HG03439 (cell line): ENCODE data around the gene RSU1.

ENCODE experiments used
- ATAC-seq: cut with Tn5 transposase; IDR thresholded peaks from one replicate; pipeline ENCODE4 v1.9.1; 2021; ENCODE audit warnings: mild to moderate bottlenecking, moderate library complexity; ENCODE audit not compliant: unreplicated experiment

The RSU1 gene

GRCh38 chr10:16822726-16823360 lies 5.6 kb upstream of the RSU1 start:
- ATAC-seq, result no peak

- no peak for ATAC-seq
Measured at GRCh38 chr10:16822027-16822426, 4.8 kb upstream of the RSU1 start.

- no peak for ATAC-seq
Measured at GRCh38 chr10:16820421-16820820, 3.2 kb upstream of the RSU1 start.

GRCh38 chr10:16820018-16820417 lies 2.8 kb upstream of the RSU1 start:
- ATAC-seq, result no peak

GRCh38 chr10:16819436-16819835 lies 2.2 kb upstream of the RSU1 start:
- ATAC-seq, result no peak

GRCh38 chr10:16819026-16819425 lies 1.8 kb upstream of the RSU1 start:
- no peak for ATAC-seq

GRCh38 chr10:16816830-16817124 lies 447 bp downstream of the RSU1 start:
- ATAC-seq, result no peak

- no peak for ATAC-seq
Measured at GRCh38 chr10:16816171-16816570, 1.1 kb downstream of the RSU1 start.

- ATAC-seq, result no peak
Measured at GRCh38 chr10:16814012-16814411, 3.2 kb downstream of the RSU1 start.

- ATAC-seq, result no peak
Measured at GRCh38 chr10:16812676-16813075, 4.5 kb downstream of the RSU1 start.

GRCh38 chr10:16811765-16812164 lies 5.5 kb downstream of the RSU1 start:
- no peak for ATAC-seq

GRCh38 chr10:16811292-16811691 lies 5.9 kb downstream of the RSU1 start:
- ATAC-seq, result no peak

GRCh38 chr10:16809074-16809718 lies 8.0 kb downstream of the RSU1 start:
- ATAC-seq, result peak; percentile 80

GRCh38 chr10:16804123-16804522 lies 13.1 kb downstream of the RSU1 start:
- no peak for ATAC-seq

- no peak for ATAC-seq
Measured at GRCh38 chr10:16803464-16803863, 13.8 kb downstream of the RSU1 start.

GRCh38 chr10:16799621-16800020 lies 17.6 kb downstream of the RSU1 start:
- ATAC-seq, result peak; percentile 60

- ATAC-seq, result no peak
Measured at GRCh38 chr10:16798571-16798970, 18.7 kb downstream of the RSU1 start.

- ATAC-seq, result no peak
Measured at GRCh38 chr10:16795410-16796073, 21.7 kb downstream of the RSU1 start.

GRCh38 chr10:16794005-16794404 lies 23.2 kb downstream of the RSU1 start:
- no peak for ATAC-seq

GRCh38 chr10:16792675-16793074 lies 24.5 kb downstream of the RSU1 start:
- ATAC-seq, result no peak

GRCh38 chr10:16789765-16790164 lies 27.5 kb downstream of the RSU1 start:
- ATAC-seq, result no peak

- ATAC-seq, result no peak
Measured at GRCh38 chr10:16789261-16789660, 28.0 kb downstream of the RSU1 start.

GRCh38 chr10:16788778-16789177 lies 28.4 kb downstream of the RSU1 start:
- ATAC-seq, result no peak
